ENCODE data around the gene COL23A1. TPM values are rescaled to one million over a fixed set of nuclear protein-coding genes. Genes with fewer than 3 reads are reported as not detected.

Gene COL23A1
- total RNA-seq, 1 experiment from 2014 or later: 15.0 TPM

DNA sequence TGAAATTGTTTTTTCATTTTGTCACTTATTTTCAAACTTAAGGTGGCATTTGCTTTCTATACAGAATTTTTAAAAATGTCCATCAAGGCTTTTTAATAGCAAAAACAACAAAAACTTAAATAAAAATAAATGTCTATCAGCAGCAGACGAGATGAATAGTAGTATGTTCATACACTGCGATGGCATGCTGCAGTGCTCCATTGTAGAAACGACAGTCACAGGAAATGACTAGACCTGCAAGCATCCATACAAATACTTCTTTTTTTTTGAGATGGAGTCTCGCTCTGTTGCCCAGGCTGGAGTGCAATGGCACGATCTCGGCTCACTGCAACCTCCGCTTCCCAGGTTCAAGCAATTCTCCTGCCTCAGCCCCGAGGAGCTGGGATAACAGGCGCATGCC, 41.4 kb downstream of the COL23A1 start:
- no peaks in the 10 kb centered on the region for H3K36me3 Mint-ChIP-seq
- no peak overlapping the region for H3K4me3 Mint-ChIP-seq
- H3K4me1 Mint-ChIP-seq: peaks cover 41% of the 10 kb centered on the region
- H3K9me3 Mint-ChIP-seq: no peaks in the 10 kb centered on the region
- no peak for DNase-seq (ENCODE audit: low spot score)
- no peak for ATAC-seq
- no peak overlapping the region for H3K27ac Mint-ChIP-seq
- TF ChIP-seq USF2 (CRISPR knock-in tag; IDR thresholded peaks at IDR 0.05) (no peak), GTF2I (CRISPR knock-in tag; conservative IDR thresholded peaks at IDR 0.05) (no peak), ZBTB43 (CRISPR knock-in tag; IDR thresholded peaks at IDR 0.05) (no peak), ATF1 (CRISPR knock-in tag; IDR thresholded peaks at IDR 0.05) (no peak), E2F4 (CRISPR knock-in tag; IDR thresholded peaks at IDR 0.05; ENCODE audit: borderline replicate concordance, low read depth) (no peak), ZNF121 (CRISPR knock-in tag; IDR thresholded peaks at IDR 0.05) (peak; percentile 31; the same call in 1 of the 2 replicates)
- CTCF ChIA-PET: no interaction called here
- no peaks in the 10 kb centered on the region for H3K27me3 Mint-ChIP-seq (ENCODE audit: low read depth)
- POLR2A ChIA-PET: no interaction called here

- Mint-ChIP-seq H3K4me1 (peaks cover 40% of the 10 kb centered on the region), H3K36me3 (no peaks in the 10 kb centered on the region), H3K4me3 (no peak overlapping the region), H3K9me3 (no peaks in the 10 kb centered on the region), H3K27ac (peak overlapping the region; percentile 33; the same call in 1 of the 2 replicates), H3K27me3 (ENCODE audit: low read depth) (no peaks in the 10 kb centered on the region)
- no peak for ATAC-seq
- TF ChIP-seq CREM (CRISPR knock-in tag; IDR thresholded peaks at IDR 0.05): no peak
- TF ChIP-seq, protein P1, sequence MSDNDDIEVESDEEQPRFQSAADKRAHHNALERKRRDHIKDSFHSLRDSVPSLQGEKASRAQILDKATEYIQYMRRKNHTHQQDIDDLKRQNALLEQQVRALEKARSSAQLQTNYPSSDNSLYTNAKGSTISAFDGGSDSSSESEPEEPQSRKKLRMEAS (CRISPR knock-in tag; IDR thresholded peaks at IDR 0.05): no peak
- TF ChIP-seq ZNF416 (CRISPR knock-in tag; IDR thresholded peaks at IDR 0.05): no peak
- no peak for TF ChIP-seq FOXP1 (CRISPR knock-in tag; IDR thresholded peaks at IDR 0.05; ENCODE audit: borderline replicate concordance)
- TF ChIP-seq ZNF121 (CRISPR knock-in tag; IDR thresholded peaks at IDR 0.05): no peak
- no peak for TF ChIP-seq STAT6 (CRISPR knock-in tag; conservative IDR thresholded peaks at IDR 0.05; ENCODE audit: low read depth)
- TF ChIP-seq USF2 (CRISPR knock-in tag; IDR thresholded peaks at IDR 0.05): no peak
- no peak for TF ChIP-seq HMGXB4 (CRISPR knock-in tag; IDR thresholded peaks at IDR 0.05)
- no peak for TF ChIP-seq RELA (CRISPR knock-in tag; IDR thresholded peaks at IDR 0.05; ENCODE audit: borderline replicate concordance)
- TF ChIP-seq TP53 (CRISPR knock-in tag; IDR thresholded peaks at IDR 0.05): no peak
- TF ChIP-seq ERG (CRISPR knock-in tag; IDR thresholded peaks at IDR 0.05): no peak
- DNase-seq (ENCODE audit: low spot score): no peak
- POLR2A ChIA-PET: no interaction called here
- CTCF ChIA-PET: no interaction called here
These were observed 42.3 kb downstream of the COL23A1 start for GRCh38 chr5:178547753-178548415.
